Breast epithelium (tissue), 3 donors: ENCODE results near the gene KCNE3.

ENCODE experiments used
- POLR2A ChIP-seq: fragments of 450-650 bp; IDR thresholded peaks from one replicate; pipeline ENCODE4 v1.6.1; 2016; ENCODE audit warnings: antibody characterized with exemption, mild to moderate bottlenecking, moderate library complexity
- POLR2AphosphoS5 ChIP-seq, 3 donors: sonication (generic); formaldehyde crosslinking; IDR thresholded peaks; one replicate each; pipeline ENCODE4 v1.6.1; 2017; ENCODE audit warnings: antibody characterized with exemption in 3 of 3
- TF ChIP-seq, protein P1 (sequence below), 3 donors: fragments of 450-650 bp; IDR thresholded peaks; one replicate each; pipeline ENCODE4 v1.5.1; 2016 to 2017; ENCODE audit warnings: antibody characterized with exemption in 3 of 3, mild to moderate bottlenecking in 3 of 3, moderate library complexity in 3 of 3

DNA sequence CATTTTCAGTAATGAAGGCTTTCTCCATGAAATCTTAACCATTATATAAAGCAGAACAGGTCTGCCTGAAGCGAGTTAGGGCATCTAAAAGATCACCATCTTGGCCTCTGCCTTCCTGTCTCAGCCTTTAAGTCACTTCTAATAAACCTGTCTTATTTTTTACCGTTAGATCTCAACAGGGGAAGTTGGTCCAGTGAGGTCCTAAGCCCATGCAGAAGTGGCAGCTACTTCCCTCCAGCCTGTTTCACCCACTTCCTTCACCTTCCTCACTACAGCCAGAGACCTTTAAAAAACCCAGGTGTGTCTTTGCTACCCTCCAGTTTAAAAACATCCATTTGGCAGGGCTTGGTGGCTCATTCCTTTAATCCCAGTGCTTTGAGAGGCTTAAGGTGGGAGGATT lies 40.2 kb upstream of the KCNE3 start:
- TF ChIP-seq, protein P1, sequence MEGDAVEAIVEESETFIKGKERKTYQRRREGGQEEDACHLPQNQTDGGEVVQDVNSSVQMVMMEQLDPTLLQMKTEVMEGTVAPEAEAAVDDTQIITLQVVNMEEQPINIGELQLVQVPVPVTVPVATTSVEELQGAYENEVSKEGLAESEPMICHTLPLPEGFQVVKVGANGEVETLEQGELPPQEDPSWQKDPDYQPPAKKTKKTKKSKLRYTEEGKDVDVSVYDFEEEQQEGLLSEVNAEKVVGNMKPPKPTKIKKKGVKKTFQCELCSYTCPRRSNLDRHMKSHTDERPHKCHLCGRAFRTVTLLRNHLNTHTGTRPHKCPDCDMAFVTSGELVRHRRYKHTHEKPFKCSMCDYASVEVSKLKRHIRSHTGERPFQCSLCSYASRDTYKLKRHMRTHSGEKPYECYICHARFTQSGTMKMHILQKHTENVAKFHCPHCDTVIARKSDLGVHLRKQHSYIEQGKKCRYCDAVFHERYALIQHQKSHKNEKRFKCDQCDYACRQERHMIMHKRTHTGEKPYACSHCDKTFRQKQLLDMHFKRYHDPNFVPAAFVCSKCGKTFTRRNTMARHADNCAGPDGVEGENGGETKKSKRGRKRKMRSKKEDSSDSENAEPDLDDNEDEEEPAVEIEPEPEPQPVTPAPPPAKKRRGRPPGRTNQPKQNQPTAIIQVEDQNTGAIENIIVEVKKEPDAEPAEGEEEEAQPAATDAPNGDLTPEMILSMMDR (IDR thresholded peaks at IDR 0.05): no peak
- TF ChIP-seq POLR2A (no peak), POLR2AphosphoS5 (IDR thresholded peaks at IDR 0.05) (no peak)
